Fibroblast of the aortic adventitia (primary cell): ENCODE data around the gene CD2. TPM values are rescaled to one million over a fixed set of nuclear protein-coding genes. Genes with fewer than 3 reads are reported as not detected.

Experiments used
- DNase-seq: peaks from one replicate; pipeline ENCODE4 v3.0.0-alpha.2; 2010; ENCODE audit warnings: low read depth
- H3K4me3 ChIP-seq: 2 replicates; pipeline ENCODE4 v1.5.1; 2011; ENCODE audit warnings: low read depth, mild to moderate bottlenecking, control low read depth, low read length, moderate library complexity
- total RNA-seq: library from RNA; depleted of rRNA; stranded (reverse); fragments of >200 nt; gene quantifications from 2 replicates; pipeline ENCODE4 v1.2.3, GENCODE V29; 2012; ENCODE audit warnings: low replicate concordance
- TF ChIP-seq, protein P1 (sequence below): IDR thresholded peaks from 2 replicates; pipeline ENCODE4 v1.5.1; 2011; ENCODE audit warnings: mild to moderate bottlenecking, low read length, control low read depth, inconsistent platforms; ENCODE audit not compliant: insufficient read depth

The CD2 gene, protein sequence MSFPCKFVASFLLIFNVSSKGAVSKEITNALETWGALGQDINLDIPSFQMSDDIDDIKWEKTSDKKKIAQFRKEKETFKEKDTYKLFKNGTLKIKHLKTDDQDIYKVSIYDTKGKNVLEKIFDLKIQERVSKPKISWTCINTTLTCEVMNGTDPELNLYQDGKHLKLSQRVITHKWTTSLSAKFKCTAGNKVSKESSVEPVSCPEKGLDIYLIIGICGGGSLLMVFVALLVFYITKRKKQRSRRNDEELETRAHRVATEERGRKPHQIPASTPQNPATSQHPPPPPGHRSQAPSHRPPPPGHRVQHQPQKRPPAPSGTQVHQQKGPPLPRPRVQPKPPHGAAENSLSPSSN
- 0.65 TPM in 1 of 2 replicates, not detected in the other for total RNA-seq

DNA sequence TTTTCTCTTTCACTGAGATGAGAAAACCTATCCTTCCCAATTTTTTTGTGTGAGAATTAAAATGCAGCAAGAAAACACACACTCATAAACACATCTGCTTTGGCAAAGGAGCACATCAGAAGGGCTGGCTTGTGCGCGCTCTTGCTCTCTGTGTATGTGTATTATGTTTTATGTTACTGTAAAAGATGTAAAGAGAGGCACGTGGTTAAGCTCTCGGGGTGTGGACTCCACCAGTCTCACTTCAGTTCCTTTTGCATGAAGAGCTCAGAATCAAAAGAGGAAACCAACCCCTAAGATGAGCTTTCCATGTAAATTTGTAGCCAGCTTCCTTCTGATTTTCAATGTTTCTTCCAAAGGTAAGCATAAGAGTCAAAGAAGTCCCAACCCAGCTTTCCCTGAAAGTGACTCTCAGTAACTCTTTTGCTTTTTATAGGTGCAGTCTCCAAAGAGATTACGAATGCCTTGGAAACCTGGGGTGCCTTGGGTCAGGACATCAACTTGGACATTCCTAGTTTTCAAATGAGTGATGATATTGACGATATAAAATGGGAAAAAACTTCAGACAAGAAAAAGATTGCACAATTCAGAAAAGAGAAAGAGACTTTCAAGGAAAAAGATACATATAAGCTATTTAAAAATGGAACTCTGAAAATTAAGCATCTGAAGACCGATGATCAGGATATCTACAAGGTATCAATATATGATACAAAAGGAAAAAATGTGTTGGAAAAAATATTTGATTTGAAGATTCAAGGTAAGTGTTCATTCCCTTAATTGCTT, at the start of gene CD2:
TSS of gene CD2 (plus strand) at position 233 of the 780 bp plus-strand sequence. CDS start at position 296, 63 bp downstream.
- no peak for DNase-seq
- H3K4me3 ChIP-seq = no peak within 1 kb of the TSS
- TF ChIP-seq, protein P1, sequence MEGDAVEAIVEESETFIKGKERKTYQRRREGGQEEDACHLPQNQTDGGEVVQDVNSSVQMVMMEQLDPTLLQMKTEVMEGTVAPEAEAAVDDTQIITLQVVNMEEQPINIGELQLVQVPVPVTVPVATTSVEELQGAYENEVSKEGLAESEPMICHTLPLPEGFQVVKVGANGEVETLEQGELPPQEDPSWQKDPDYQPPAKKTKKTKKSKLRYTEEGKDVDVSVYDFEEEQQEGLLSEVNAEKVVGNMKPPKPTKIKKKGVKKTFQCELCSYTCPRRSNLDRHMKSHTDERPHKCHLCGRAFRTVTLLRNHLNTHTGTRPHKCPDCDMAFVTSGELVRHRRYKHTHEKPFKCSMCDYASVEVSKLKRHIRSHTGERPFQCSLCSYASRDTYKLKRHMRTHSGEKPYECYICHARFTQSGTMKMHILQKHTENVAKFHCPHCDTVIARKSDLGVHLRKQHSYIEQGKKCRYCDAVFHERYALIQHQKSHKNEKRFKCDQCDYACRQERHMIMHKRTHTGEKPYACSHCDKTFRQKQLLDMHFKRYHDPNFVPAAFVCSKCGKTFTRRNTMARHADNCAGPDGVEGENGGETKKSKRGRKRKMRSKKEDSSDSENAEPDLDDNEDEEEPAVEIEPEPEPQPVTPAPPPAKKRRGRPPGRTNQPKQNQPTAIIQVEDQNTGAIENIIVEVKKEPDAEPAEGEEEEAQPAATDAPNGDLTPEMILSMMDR = no peak

DNA sequence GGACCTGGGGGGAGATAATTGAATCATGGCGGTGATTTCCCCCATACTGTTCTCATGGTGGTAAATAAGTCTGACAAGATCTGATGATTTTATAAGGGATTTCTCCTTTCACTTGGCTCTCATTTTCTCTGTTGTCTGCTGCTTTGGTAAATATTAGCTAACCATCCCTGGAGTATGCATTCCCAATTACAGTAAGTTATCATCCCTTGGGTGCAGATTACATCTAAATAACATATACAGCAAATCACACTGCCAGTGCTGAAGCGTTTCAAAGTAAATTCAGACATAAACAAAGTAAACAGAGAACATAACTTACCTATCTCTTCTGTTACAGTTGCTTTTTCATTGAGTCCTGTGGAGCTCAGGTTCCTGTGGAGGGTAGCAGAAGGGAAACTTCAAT, 48.1 kb upstream of the CD2 start:
- DNase-seq = no peak
- TF ChIP-seq, protein P1 = no peak
- H3K4me3 ChIP-seq = no peak overlapping the region

DNA sequence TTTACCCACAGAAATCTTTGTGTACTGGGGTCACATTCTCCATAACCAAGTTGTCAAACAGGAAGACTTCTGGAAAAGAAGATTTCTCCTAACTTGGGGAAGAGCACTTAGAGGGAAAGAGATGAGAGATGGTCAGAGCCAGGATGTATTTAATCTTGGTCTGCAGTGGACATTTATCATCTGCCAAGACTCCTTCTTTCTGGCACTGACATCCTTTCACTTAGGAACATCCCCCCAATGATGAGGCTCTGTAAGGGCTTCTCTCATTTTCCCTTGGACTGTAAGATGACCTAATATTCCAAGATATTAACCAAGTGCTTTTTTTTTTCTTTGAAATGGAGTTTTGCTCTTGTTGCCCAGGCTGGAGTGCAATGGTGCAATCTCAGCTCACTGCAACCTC, 47.4 kb upstream of the CD2 start:
- TF ChIP-seq, protein P1 = no peak
- no peak overlapping the region for H3K4me3 ChIP-seq
- DNase-seq = no peak

DNA sequence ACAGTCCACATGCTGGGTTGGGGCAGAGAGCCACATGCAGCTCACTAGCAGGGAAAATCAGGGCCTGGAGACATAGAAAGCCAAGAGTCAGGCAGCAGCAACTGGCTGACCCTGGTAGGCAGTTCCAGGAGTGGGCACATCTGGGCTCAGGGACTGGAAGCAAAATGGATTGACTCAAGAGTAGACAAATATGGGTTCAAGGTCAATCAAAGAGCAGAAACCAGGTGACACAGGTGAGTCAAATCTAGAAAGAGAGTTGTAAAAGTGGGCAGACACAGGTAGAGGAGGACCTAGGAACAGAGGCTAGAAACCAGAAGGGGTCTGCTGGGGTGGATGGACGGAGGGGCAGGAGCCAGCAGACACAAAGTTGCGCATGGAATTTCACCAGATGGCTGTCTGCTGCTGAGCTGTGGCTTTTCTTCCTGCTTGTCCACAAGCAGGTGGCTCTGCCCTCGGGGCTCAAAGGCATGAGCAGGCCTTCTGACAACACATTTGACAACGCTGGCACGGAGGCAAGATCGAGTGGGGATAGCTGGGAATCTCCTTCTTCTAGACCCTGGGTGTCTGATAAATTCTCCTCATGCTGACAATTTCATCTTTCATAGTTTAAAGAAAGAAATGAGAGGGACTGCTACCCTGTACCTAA, 45.9 kb upstream of the CD2 start:
- TF ChIP-seq, protein P1 = no peak
- no peak overlapping the region for H3K4me3 ChIP-seq
- no peak for DNase-seq

DNA sequence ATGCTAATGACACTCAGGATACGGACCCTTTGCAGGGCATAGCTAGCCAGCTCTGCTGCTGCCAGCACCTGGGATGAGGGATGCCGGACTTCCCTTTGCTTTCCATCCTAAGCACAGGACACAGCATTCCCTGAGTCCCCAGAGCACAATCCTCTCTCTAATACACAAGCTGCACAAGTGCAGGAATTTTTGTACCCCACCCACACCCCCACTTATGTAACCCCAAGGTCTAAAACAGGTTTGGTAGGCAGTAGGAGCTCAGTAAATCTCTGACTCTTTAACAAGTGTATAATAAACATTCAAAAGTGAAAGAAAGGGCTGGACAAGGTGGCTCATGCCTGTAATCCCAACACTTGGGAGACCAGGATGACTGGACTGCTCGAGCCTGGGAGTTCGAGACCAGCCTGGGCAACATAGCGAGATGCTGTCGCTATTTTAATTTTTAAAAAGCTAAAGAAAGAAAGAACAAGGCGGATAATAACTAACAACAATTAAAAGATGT, 44.5 kb upstream of the CD2 start:
- TF ChIP-seq, protein P1 = no peak
- no peak for DNase-seq
- H3K4me3 ChIP-seq = no peak overlapping the region

DNA sequence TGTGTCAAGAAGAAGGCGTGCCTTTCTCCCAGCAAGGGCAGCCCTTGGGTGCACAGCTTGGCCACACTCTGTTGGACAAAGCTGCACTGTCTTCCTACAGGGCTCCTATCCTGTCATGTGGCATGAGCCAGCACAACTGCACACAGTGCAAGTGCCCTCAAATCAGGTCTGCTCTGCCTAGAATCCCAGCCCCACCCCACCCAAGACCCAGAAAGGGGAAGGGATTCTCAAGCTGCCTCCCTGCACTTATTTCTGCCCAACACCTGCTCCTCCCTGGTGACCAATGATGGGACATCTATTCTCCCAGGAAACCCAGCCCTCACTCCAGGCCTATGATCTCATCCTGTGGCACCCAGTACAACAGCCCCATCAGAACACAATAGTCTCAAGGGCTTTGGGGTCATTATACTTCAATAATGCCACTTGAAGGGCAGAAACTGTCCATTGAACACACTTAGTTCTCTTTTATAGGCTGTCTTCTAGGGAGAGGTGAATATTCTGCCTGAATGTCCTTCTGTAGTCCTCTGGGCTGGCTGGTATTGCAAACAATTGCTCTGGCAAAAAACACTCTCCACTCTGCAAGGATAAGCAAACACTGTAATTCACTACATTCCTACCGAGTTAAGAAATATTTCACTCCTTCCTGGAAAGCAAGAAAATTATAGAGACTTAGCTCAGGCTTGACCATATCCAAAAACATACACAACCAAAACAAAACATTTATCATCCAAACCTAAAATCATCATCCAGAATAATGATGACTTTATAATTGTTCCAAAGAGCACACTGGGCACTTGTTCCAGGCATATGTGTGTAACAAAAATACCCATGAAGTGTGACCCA, 43.6 kb upstream of the CD2 start:
- H3K4me3 ChIP-seq = no peak overlapping the region
- TF ChIP-seq, protein P1 = no peak
- DNase-seq = peak; percentile 11
